Measurements from ENCODE around the gene MRPS7.

Gene MRPS7

GRCh38 chr17:75261336-75262111 lies at the start of gene MRPS7, which contains the start of gene GGA3:
MRPS7 (plus strand) TSS chr17:75261879; CDS start chr17:75261901, 22 bp downstream.
GGA3 (minus strand) TSS chr17:75261606; CDS start chr17:75261587, 19 bp downstream.
- Mint-ChIP-seq H3K36me3 (peaks cover 7% of the 10 kb centered on the region), H3K27me3 (no peaks in the 10 kb centered on the region), H3K9me3 (ENCODE audit: low read depth) (no peaks in the 10 kb centered on the region), H3K27ac (peak within 1 kb of the TSS; percentile 99), H3K4me3 (peak within 1 kb of the TSS; percentile 99), H3K4me1 (ENCODE audit: low read depth) (peaks cover 54% of the 10 kb centered on the region)

- no peaks in the 10 kb centered on the region for H3K9me3 Mint-ChIP-seq (ENCODE audit: low read depth)
- no peaks in the 10 kb centered on the region for H3K27me3 Mint-ChIP-seq
- no peak overlapping the region for H3K4me3 Mint-ChIP-seq
- H3K4me1 Mint-ChIP-seq (ENCODE audit: low read depth), result peaks cover 1% of the 10 kb centered on the region
- H3K27ac Mint-ChIP-seq, result no peak overlapping the region
- peaks cover 2% of the 10 kb centered on the region for H3K36me3 Mint-ChIP-seq
Observed at GRCh38 chr17:75218131-75218530, 43.5 kb upstream of the MRPS7 start.

- Mint-ChIP-seq H3K27ac (no peak overlapping the region), H3K9me3 (ENCODE audit: low read depth) (no peaks in the 10 kb centered on the region), H3K27me3 (no peaks in the 10 kb centered on the region), H3K4me1 (ENCODE audit: low read depth) (peaks cover 1% of the 10 kb centered on the region), H3K4me3 (no peak overlapping the region), H3K36me3 (peaks cover 2% of the 10 kb centered on the region)
Observed at GRCh38 chr17:75219815-75220214, 41.9 kb upstream of the MRPS7 start.

- Mint-ChIP-seq H3K4me3 (no peak overlapping the region), H3K9me3 (ENCODE audit: low read depth) (no peaks in the 10 kb centered on the region), H3K4me1 (ENCODE audit: low read depth) (peaks cover 3% of the 10 kb centered on the region), H3K27me3 (no peaks in the 10 kb centered on the region), H3K36me3 (peaks cover 3% of the 10 kb centered on the region), H3K27ac (no peak overlapping the region)
Observed at GRCh38 chr17:75225016-75225415, 36.7 kb upstream of the MRPS7 start.

GRCh38 chr17:75227729-75228128 lies 34.0 kb upstream of the MRPS7 start:
- Mint-ChIP-seq H3K27me3 (no peaks in the 10 kb centered on the region), H3K4me1 (ENCODE audit: low read depth) (peaks cover 3% of the 10 kb centered on the region)

GRCh38 chr17:75228305-75228704 lies 33.4 kb upstream of the MRPS7 start:
- no peak overlapping the region for H3K4me3 Mint-ChIP-seq
- peak overlapping the region; percentile 12 for H3K27ac Mint-ChIP-seq
- H3K27me3 Mint-ChIP-seq, result no peaks in the 10 kb centered on the region
- peaks cover 3% of the 10 kb centered on the region for H3K4me1 Mint-ChIP-seq (ENCODE audit: low read depth)
- no peaks in the 10 kb centered on the region for H3K9me3 Mint-ChIP-seq (ENCODE audit: low read depth)
- H3K36me3 Mint-ChIP-seq, result peaks cover 5% of the 10 kb centered on the region

More at GRCh38 chr17:75227729-75228128, 34.0 kb upstream of the MRPS7 start:
- Mint-ChIP-seq H3K9me3 (ENCODE audit: low read depth) (no peaks in the 10 kb centered on the region), H3K27ac (no peak overlapping the region), H3K4me3 (no peak overlapping the region), H3K36me3 (peaks cover 5% of the 10 kb centered on the region)

- H3K27ac Mint-ChIP-seq, result no peak overlapping the region
- H3K4me3 Mint-ChIP-seq, result no peak overlapping the region
- peaks cover 5% of the 10 kb centered on the region for H3K36me3 Mint-ChIP-seq
- peaks cover 3% of the 10 kb centered on the region for H3K4me1 Mint-ChIP-seq (ENCODE audit: low read depth)
- no peaks in the 10 kb centered on the region for H3K27me3 Mint-ChIP-seq
- no peaks in the 10 kb centered on the region for H3K9me3 Mint-ChIP-seq (ENCODE audit: low read depth)
Observed at GRCh38 chr17:75228847-75229246, 32.8 kb upstream of the MRPS7 start.

- peaks cover 6% of the 10 kb centered on the region for H3K36me3 Mint-ChIP-seq
- H3K4me3 Mint-ChIP-seq, result no peak overlapping the region
- no peaks in the 10 kb centered on the region for H3K27me3 Mint-ChIP-seq
- no peak overlapping the region for H3K27ac Mint-ChIP-seq
- no peaks in the 10 kb centered on the region for H3K9me3 Mint-ChIP-seq (ENCODE audit: low read depth)
- no peaks in the 10 kb centered on the region for H3K4me1 Mint-ChIP-seq (ENCODE audit: low read depth)
Observed at GRCh38 chr17:75231071-75231470, 30.6 kb upstream of the MRPS7 start.

- H3K4me1 Mint-ChIP-seq (ENCODE audit: low read depth), result no peaks in the 10 kb centered on the region
- H3K9me3 Mint-ChIP-seq (ENCODE audit: low read depth), result no peaks in the 10 kb centered on the region
- H3K27me3 Mint-ChIP-seq, result no peaks in the 10 kb centered on the region
- H3K4me3 Mint-ChIP-seq, result no peak overlapping the region
- H3K27ac Mint-ChIP-seq, result peak overlapping the region; percentile 54
- H3K36me3 Mint-ChIP-seq, result peaks cover 6% of the 10 kb centered on the region
Observed at GRCh38 chr17:75231741-75232464, 29.8 kb upstream of the MRPS7 start.

- Mint-ChIP-seq H3K36me3 (peaks cover 6% of the 10 kb centered on the region), H3K4me1 (ENCODE audit: low read depth) (no peaks in the 10 kb centered on the region), H3K4me3 (no peak overlapping the region), H3K27ac (no peak overlapping the region), H3K9me3 (ENCODE audit: low read depth) (no peaks in the 10 kb centered on the region), H3K27me3 (no peaks in the 10 kb centered on the region)
Observed at GRCh38 chr17:75232786-75233185, 28.9 kb upstream of the MRPS7 start.

GRCh38 chr17:75237100-75238014 lies 24.3 kb upstream of the MRPS7 start:
- Mint-ChIP-seq H3K27me3 (no peaks in the 10 kb centered on the region), H3K4me1 (ENCODE audit: low read depth) (peaks cover 19% of the 10 kb centered on the region), H3K27ac (no peak overlapping the region), H3K4me3 (no peak overlapping the region), H3K36me3 (peaks cover 4% of the 10 kb centered on the region), H3K9me3 (ENCODE audit: low read depth) (no peaks in the 10 kb centered on the region)

GRCh38 chr17:75238020-75238580 lies 23.6 kb upstream of the MRPS7 start:
- H3K36me3 Mint-ChIP-seq, result peaks cover 3% of the 10 kb centered on the region
- peaks cover 24% of the 10 kb centered on the region for H3K4me1 Mint-ChIP-seq (ENCODE audit: low read depth)
- H3K4me3 Mint-ChIP-seq, result no peak overlapping the region
- H3K9me3 Mint-ChIP-seq (ENCODE audit: low read depth), result no peaks in the 10 kb centered on the region
- H3K27me3 Mint-ChIP-seq, result no peaks in the 10 kb centered on the region
- H3K27ac Mint-ChIP-seq, result no peak overlapping the region

- peaks cover 3% of the 10 kb centered on the region for H3K36me3 Mint-ChIP-seq
- H3K9me3 Mint-ChIP-seq (ENCODE audit: low read depth), result no peaks in the 10 kb centered on the region
- no peaks in the 10 kb centered on the region for H3K27me3 Mint-ChIP-seq
- peak overlapping the region; percentile 92 for H3K27ac Mint-ChIP-seq
- H3K4me3 Mint-ChIP-seq, result peak overlapping the region; percentile 51
- H3K4me1 Mint-ChIP-seq (ENCODE audit: low read depth), result peaks cover 30% of the 10 kb centered on the region
Observed at GRCh38 chr17:75238684-75239191, 22.9 kb upstream of the MRPS7 start.

- Mint-ChIP-seq H3K4me1 (ENCODE audit: low read depth) (peaks cover 34% of the 10 kb centered on the region), H3K9me3 (ENCODE audit: low read depth) (no peaks in the 10 kb centered on the region), H3K4me3 (no peak overlapping the region), H3K36me3 (peaks cover 5% of the 10 kb centered on the region), H3K27ac (no peak overlapping the region), H3K27me3 (no peaks in the 10 kb centered on the region)
Observed at GRCh38 chr17:75239214-75239613, 22.5 kb upstream of the MRPS7 start.
